GM12892 (cell line): ENCODE results near the gene TMEM8B.

ENCODE experiments used
- POLR2A ChIP-seq: IDR thresholded peaks from 2 replicates; pipeline ENCODE4 v1.6.1; 2011; ENCODE audit warnings: low read depth, low read length, control low read depth
- POLR2AphosphoS5 ChIP-seq: IDR thresholded peaks from 2 replicates; pipeline ENCODE4 v1.6.1; 2011; ENCODE audit warnings: low read depth, low read length, control low read depth

DNA sequence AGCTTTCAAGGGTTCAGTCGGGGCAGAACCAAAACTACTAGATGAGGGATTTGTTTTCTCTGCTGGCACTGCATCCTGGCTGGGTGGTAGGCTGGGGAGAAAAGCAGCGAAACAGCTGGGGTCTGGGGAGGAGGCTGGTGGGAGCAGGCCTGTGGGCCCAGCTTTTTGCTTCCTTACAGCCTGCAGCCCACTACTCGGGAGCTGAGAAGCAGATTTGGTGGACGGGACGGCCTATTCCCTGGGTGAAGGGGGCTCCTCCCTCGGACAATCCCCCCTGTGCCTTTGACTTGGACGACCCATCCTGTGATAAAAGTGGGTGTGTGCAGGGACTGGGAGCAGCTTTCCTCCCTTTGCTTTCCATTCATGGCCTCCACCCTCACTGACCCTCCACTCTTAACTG, 28.5 kb upstream of the TMEM8B start:
- TF ChIP-seq POLR2AphosphoS5 (no peak), POLR2A (no peak)
